HCT116 (cell line): ENCODE measurements around the gene SH3D19. TPM values are rescaled to one million over a fixed set of nuclear protein-coding genes. Genes with fewer than 3 reads are reported as not detected.

ENCODE experiments used
- ATAC-seq: fragments of 200-7000 bp; cut with Tn5 transposase; 2 replicates; pipeline ENCODE4 v1.9.1; 2020; ENCODE audit warnings: mild to moderate bottlenecking, moderate library complexity
- BruUV-seq: library from RNA; stranded (reverse); fragments of 400-500 nt; replicated peaks from 2 replicates; lab custom pipeline; 2021; lab: Mats Ljungman, UMichigan
- CTCF ChIA-PET: fragments of 300-600 bp; sonication (Branson Sonifier 250); formaldehyde crosslinking; loops from one replicate; lab custom pipeline; 2021; ENCODE audit warnings: antibody characterized with exemption; lab: Charles Lee
- POLR2A ChIA-PET: fragments of 300-600, 350-600 bp; sonication (Branson Sonifier 250); formaldehyde crosslinking; loops from one replicate; lab custom pipeline; 2021; ENCODE audit warnings: antibody characterized with exemption; lab: Charles Lee
- RAD21 ChIA-PET, 2 experiments: fragments of 300-600 bp; sonication (Branson Sonifier 250); formaldehyde crosslinking; loops; one replicate each; lab custom pipeline; 2023; ENCODE audit warnings: low total read pairs in 2 of 2; ENCODE audit not compliant: uncharacterized antibody in 2 of 2, unreplicated experiment in 2 of 2, low non-redundant PET in 1 of 2; lab: Charles Lee
- DNase-seq: peaks from one replicate; pipeline ENCODE4 v3.0.0-alpha.2; 2010; ENCODE audit warnings: low read depth, low spot score
- H2AFZ ChIP-seq: fragments of 200-600 bp; shearing (Covaris generic), sonication (generic); 2 replicates; pipeline ENCODE4 v1.6.1; 2017; ENCODE audit warnings: low read depth, mixed run types, mixed read lengths, antibody characterized with exemption, low read length; ENCODE audit not compliant: poor library complexity, severe bottlenecking
- H3K27ac ChIP-seq: 2 replicates; pipeline ENCODE4 v1.5.1; 2012; ENCODE audit warnings: low read depth, low read length
- H3K27me3 ChIP-seq: fragments of 200-600 bp; sonication (generic); 2 replicates; pipeline ENCODE4 v1.6.1; 2016; ENCODE audit warnings: mixed run types, low read length, mixed read lengths; ENCODE audit not compliant: insufficient read depth
- H3K36me3 ChIP-seq, 2 experiments: fragments of 200-500 bp in 1 of 2; fragments of 200-600 bp in 1 of 2; sonication (Bioruptor generic) in 1 of 2; sonication (generic) in 1 of 2; 2 replicates each; pipeline versions ENCODE4 v1.5.1 to v1.6.1; 2014 to 2016; ENCODE audit warnings: low read length in 2 of 2, inconsistent platforms in 1 of 2, mixed read lengths in 1 of 2, mixed run types in 1 of 2; ENCODE audit not compliant: insufficient read depth in 2 of 2, control insufficient read depth in 1 of 2
- H3K4me1 ChIP-seq, 2 experiments: fragments of 200-600 bp in 1 of 2; sonication (generic) in 1 of 2; 2 replicates each; pipeline versions ENCODE4 v1.5.1 to v1.6.1; 2012 to 2017; ENCODE audit warnings: low read length in 2 of 2, inconsistent platforms in 1 of 2, mild to moderate bottlenecking in 1 of 2, mixed read lengths in 1 of 2, mixed run types in 1 of 2, moderate library complexity in 1 of 2; ENCODE audit not compliant: insufficient read depth in 2 of 2, control insufficient read depth in 1 of 2
- H3K4me2 ChIP-seq: fragments of 200-600 bp; sonication (generic); 2 replicates; pipeline ENCODE4 v1.6.1; 2017; ENCODE audit warnings: mixed run types, low read length, mixed read lengths
- H3K4me3 ChIP-seq, 2 experiments: fragments of 200-600 bp in 1 of 2; sonication (generic) in 1 of 2; replicated peaks in 1 of 2; 2 replicates each; pipeline ENCODE4 v1.5.1; 2011 to 2016; ENCODE audit warnings: low read length in 2 of 2, control low read depth in 1 of 2, low read depth in 1 of 2, mild to moderate bottlenecking in 1 of 2, mixed read lengths in 1 of 2, mixed run types in 1 of 2
- H3K79me2 ChIP-seq: fragments of 200-600 bp; sonication (generic); 2 replicates; pipeline ENCODE4 v1.6.1; 2017; ENCODE audit warnings: mild to moderate bottlenecking, mixed run types, low read length, moderate library complexity, mixed read lengths; ENCODE audit not compliant: insufficient read depth
- H3K9ac ChIP-seq: fragments of 200-600 bp; sonication (generic); 2 replicates; pipeline ENCODE4 v1.6.1; 2016; ENCODE audit warnings: low read length, mixed read lengths
- H3K9me2 ChIP-seq: fragments of 200-600 bp; sonication (generic), shearing (Covaris generic); 2 replicates; pipeline ENCODE4 v1.6.1; 2017; ENCODE audit warnings: mixed run types, mild to moderate bottlenecking, moderate library complexity; ENCODE audit not compliant: insufficient read depth
- H3K9me3 ChIP-seq, 2 experiments: fragments of 200-500 bp in 1 of 2; fragments of 200-600 bp in 1 of 2; sonication (Bioruptor generic) in 1 of 2; sonication (generic) in 1 of 2; 2 replicates each; pipeline ENCODE4 v1.6.1; 2014 to 2017; ENCODE audit warnings: low read length in 2 of 2, mixed read lengths in 2 of 2, inconsistent platforms in 1 of 2, low read depth in 1 of 2, mild to moderate bottlenecking in 1 of 2, mixed run types in 1 of 2, moderate library complexity in 1 of 2; ENCODE audit not compliant: control insufficient read depth in 1 of 2, insufficient read depth in 1 of 2
- H4K20me1 ChIP-seq: fragments of 200-600 bp; sonication (generic), shearing (Covaris generic); 2 replicates; pipeline ENCODE4 v1.6.1; 2017; ENCODE audit warnings: mixed run types, mild to moderate bottlenecking, moderate library complexity; ENCODE audit not compliant: insufficient read depth
- CBX3 ChIP-seq: IDR thresholded peaks from 2 replicates; pipeline ENCODE4 v1.6.1; 2012; ENCODE audit warnings: low read depth
- CEBPB ChIP-seq: IDR thresholded peaks from 2 replicates; pipeline ENCODE4 v1.6.1; 2012; ENCODE audit warnings: low read depth
- EGR1 ChIP-seq: IDR thresholded peaks from 2 replicates; pipeline ENCODE4 v1.6.1; 2012; ENCODE audit warnings: low read depth
- ELF1 ChIP-seq: IDR thresholded peaks from 2 replicates; pipeline ENCODE4 v1.6.1; 2012; ENCODE audit warnings: low read depth, borderline replicate concordance
- EZH2phosphoT487 ChIP-seq: fragments of 200-600 bp; IDR thresholded peaks from 2 replicates; pipeline ENCODE4 v1.6.1; 2018; ENCODE audit warnings: antibody characterized with exemption, borderline replicate concordance
- FOSL1 ChIP-seq: IDR thresholded peaks from 2 replicates; pipeline ENCODE4 v1.6.1; 2012; ENCODE audit warnings: low read depth
- POLR2A ChIP-seq: IDR thresholded peaks from 2 replicates; pipeline ENCODE4 v1.7.0; 2011; ENCODE audit warnings: borderline replicate concordance; ENCODE audit not compliant: insufficient read depth, insufficient read length; ENCODE audit errors: extremely low read depth
- POLR2AphosphoS5 ChIP-seq: IDR thresholded peaks from 2 replicates; pipeline ENCODE4 v1.6.1; 2011; ENCODE audit warnings: mild to moderate bottlenecking, low read depth, low read length, moderate library complexity
- RAD21 ChIP-seq: IDR thresholded peaks from 2 replicates; pipeline ENCODE4 v1.6.1; 2012; ENCODE audit warnings: low read depth, mild to moderate bottlenecking
- SIN3A ChIP-seq: IDR thresholded peaks from 2 replicates; pipeline ENCODE4 v1.6.1; 2012; ENCODE audit warnings: low read depth
- SP1 ChIP-seq: IDR thresholded peaks from 2 replicates; pipeline ENCODE4 v1.6.1; 2012; ENCODE audit warnings: low read depth
- SRF ChIP-seq: IDR thresholded peaks from 2 replicates; pipeline ENCODE4 v1.6.1; 2012; ENCODE audit warnings: low read depth
- TCF7L2 ChIP-seq: IDR thresholded peaks from 2 replicates; pipeline ENCODE4 v1.7.0; 2011; ENCODE audit warnings: borderline replicate concordance, inconsistent platforms; ENCODE audit not compliant: insufficient read depth, insufficient read length; ENCODE audit errors: extremely low read depth
- YY1 ChIP-seq: IDR thresholded peaks from 2 replicates; pipeline ENCODE4 v1.6.1; 2011; ENCODE audit warnings: low read length, low read depth, moderate library complexity, mild to moderate bottlenecking; ENCODE audit not compliant: insufficient replicate concordance; ENCODE audit errors: extremely low read depth
- ZFX ChIP-seq: fragments of 450-650 bp; IDR thresholded peaks from 2 replicates; pipeline ENCODE4 v1.6.1; 2017
- ZNF274 ChIP-seq: fragments of 200-500 bp; sonication (Bioruptor generic); IDR thresholded peaks from 2 replicates; pipeline ENCODE4 v1.6.1; 2014; ENCODE audit warnings: mild to moderate bottlenecking, low read depth, low read length, inconsistent platforms
- intact Hi-C: fragments of 100-400 bp; cut with micrococcal nuclease; formaldehyde crosslinking; loops from 2 replicates; pipeline ENCODE4 v1.10.0; 2022
- total RNA-seq: library from RNA; stranded (reverse); gene quantifications from one replicate; pipeline ENCODE4 v1.2.1, GENCODE V29; 2021; ENCODE audit not compliant: unreplicated experiment
- TF ChIP-seq, protein P1 (sequence below): IDR thresholded peaks from 2 replicates; pipeline ENCODE4 v1.6.1; 2012
- TF ChIP-seq, protein P2 (sequence below), 3 experiments: fragments of 200-600 bp in 1 of 3; sonication (generic) in 1 of 3; IDR thresholded peaks in 2 of 3; conservative IDR thresholded peaks in 1 of 3; 2 replicates each; pipeline ENCODE4 v1.5.1; 2012 to 2017; ENCODE audit warnings: low read depth in 2 of 3, low read length in 2 of 3, antibody characterized with exemption in 1 of 3, borderline replicate concordance in 1 of 3, control low read depth in 1 of 3, mild to moderate bottlenecking in 1 of 3, mixed read lengths in 1 of 3, mixed run types in 1 of 3, moderate library complexity in 1 of 3; ENCODE audit not compliant: insufficient read depth in 1 of 3
- TF ChIP-seq, protein P3 (sequence below): IDR thresholded peaks from 2 replicates; pipeline ENCODE4 v1.6.1; 2012

SH3D19 gene
- total RNA-seq, 1 experiment from 2014 or later = 37.5 TPM

DNA sequence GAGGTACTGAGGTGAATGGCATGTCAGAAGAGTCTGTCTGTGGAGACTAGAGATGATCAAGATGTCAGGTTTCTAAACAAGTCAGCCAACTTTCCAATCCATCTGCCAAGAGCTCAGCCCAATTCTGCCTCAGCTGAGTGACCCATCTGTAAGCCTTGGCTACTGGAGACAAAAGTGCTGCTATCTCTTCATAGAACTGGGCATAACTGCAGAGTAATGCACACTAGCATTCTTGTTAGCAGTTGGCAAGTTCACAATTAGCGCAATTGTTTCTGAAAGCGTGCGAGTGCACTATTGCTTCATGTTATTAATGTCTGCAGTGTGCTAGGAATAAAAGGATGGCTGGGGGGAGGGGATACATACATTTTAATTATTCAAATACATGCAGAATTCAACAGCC, 32.9 kb upstream of the SH3D19 start:
- Histone ChIP-seq H3K4me2 (no peak overlapping the region), H3K9me2 (no peaks in the 10 kb centered on the region), H3K79me2 (no peaks in the 10 kb centered on the region), H3K27ac (no peak overlapping the region), H3K4me1 (peaks cover 0 to 20% of the 10 kb centered on the region in 2 experiments; a peak in 2 of 4 replicates), H3K36me3 (no peaks in the 10 kb centered on the region), H3K9ac (no peak overlapping the region), H3K9me3 (no peaks in the 10 kb centered on the region), H2AFZ (no peak overlapping the region), H3K4me3 (no peak overlapping the region), H3K27me3 (no peaks in the 10 kb centered on the region), H4K20me1 (no peaks in the 10 kb centered on the region)
- TF ChIP-seq POLR2A (no peak), EGR1 (no peak), TCF7L2 (no peak), ZNF274 (no peak), EZH2phosphoT487 (no peak), SIN3A (no peak), ZFX (no peak), ELF1 (no peak), SRF (no peak), POLR2AphosphoS5 (no peak), YY1 (no peak), FOSL1 (no peak), CBX3 (no peak), SP1 (no peak), RAD21 (no peak), CEBPB (no peak)
- TF ChIP-seq, protein P1, sequence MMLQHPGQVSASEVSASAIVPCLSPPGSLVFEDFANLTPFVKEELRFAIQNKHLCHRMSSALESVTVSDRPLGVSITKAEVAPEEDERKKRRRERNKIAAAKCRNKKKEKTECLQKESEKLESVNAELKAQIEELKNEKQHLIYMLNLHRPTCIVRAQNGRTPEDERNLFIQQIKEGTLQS = no peak
- TF ChIP-seq, protein P2, sequence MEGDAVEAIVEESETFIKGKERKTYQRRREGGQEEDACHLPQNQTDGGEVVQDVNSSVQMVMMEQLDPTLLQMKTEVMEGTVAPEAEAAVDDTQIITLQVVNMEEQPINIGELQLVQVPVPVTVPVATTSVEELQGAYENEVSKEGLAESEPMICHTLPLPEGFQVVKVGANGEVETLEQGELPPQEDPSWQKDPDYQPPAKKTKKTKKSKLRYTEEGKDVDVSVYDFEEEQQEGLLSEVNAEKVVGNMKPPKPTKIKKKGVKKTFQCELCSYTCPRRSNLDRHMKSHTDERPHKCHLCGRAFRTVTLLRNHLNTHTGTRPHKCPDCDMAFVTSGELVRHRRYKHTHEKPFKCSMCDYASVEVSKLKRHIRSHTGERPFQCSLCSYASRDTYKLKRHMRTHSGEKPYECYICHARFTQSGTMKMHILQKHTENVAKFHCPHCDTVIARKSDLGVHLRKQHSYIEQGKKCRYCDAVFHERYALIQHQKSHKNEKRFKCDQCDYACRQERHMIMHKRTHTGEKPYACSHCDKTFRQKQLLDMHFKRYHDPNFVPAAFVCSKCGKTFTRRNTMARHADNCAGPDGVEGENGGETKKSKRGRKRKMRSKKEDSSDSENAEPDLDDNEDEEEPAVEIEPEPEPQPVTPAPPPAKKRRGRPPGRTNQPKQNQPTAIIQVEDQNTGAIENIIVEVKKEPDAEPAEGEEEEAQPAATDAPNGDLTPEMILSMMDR (IDR thresholded peaks at IDR 0.05 in 2 of 3, conservative IDR thresholded peaks at IDR 0.05 in 1 of 3; ENCODE audit: borderline replicate concordance in 1 of 3, insufficient read depth in 1 of 3, low read depth in 2 of 3, low read length in 2 of 3) = no peak
- TF ChIP-seq, protein P3, sequence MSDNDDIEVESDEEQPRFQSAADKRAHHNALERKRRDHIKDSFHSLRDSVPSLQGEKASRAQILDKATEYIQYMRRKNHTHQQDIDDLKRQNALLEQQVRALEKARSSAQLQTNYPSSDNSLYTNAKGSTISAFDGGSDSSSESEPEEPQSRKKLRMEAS = no peak
- RAD21 ChIA-PET = no interaction called here
- DNase-seq (no peak), ATAC-seq (no peak)
- intact Hi-C loops = no loop called here
- CTCF ChIA-PET = no interaction called here
- POLR2A ChIA-PET = no interaction called here
- BruUV-seq = no TSS peak
